HepG2 (cell line): ENCODE results near the gene CCNQ. TPM values are rescaled to one million over a fixed set of nuclear protein-coding genes. Genes with fewer than 3 reads are reported as not detected.

ENCODE experiments used
- ASH2L ChIP-seq: fragments of 300-600, 200-600 bp; sonication (generic); IDR thresholded peaks from 2 replicates; pipeline ENCODE4 v1.7.0; 2017; ENCODE audit warnings: low read depth, mild to moderate bottlenecking, moderate library complexity, mixed read lengths, low read length; ENCODE audit not compliant: insufficient read length
- CAMTA2 ChIP-seq: sonication (generic); formaldehyde crosslinking; IDR thresholded peaks from 2 replicates; pipeline ENCODE4 v1.4.0; 2020; ENCODE audit warnings: mild to moderate bottlenecking, missing genetic modification reagents, borderline replicate concordance
- CREB1 ChIP-seq, 2 experiments: fragments of 450-650 bp in 1 of 2; IDR thresholded peaks; 2 replicates each; pipeline ENCODE4 v1.6.1; 2016 to 2017; ENCODE audit warnings: control low read depth in 1 of 2, mild to moderate bottlenecking in 1 of 2, missing compliant biosample characterization in 1 of 2, missing genetic modification characterization in 1 of 2
- HNF4A ChIP-seq: sonication (generic); formaldehyde crosslinking; IDR thresholded peaks from 2 replicates; pipeline ENCODE4 v1.4.0; 2020; ENCODE audit warnings: missing genetic modification reagents
- KDM4B ChIP-seq: sonication (generic); formaldehyde crosslinking; IDR thresholded peaks from 2 replicates; pipeline ENCODE4 v1.4.0; 2020; ENCODE audit warnings: missing genetic modification reagents
- MIXL1 ChIP-seq: IDR thresholded peaks from 2 replicates; pipeline ENCODE4 v1.6.1; 2016
- MTF2 ChIP-seq: sonication (generic); formaldehyde crosslinking; IDR thresholded peaks from 2 replicates; pipeline ENCODE4 v1.5.0; 2020; ENCODE audit warnings: missing genetic modification reagents, borderline replicate concordance
- ONECUT2 ChIP-seq: sonication (generic); formaldehyde crosslinking; IDR thresholded peaks from 2 replicates; pipeline ENCODE4 v1.4.0; 2020; ENCODE audit warnings: missing genetic modification reagents
- SAP130 ChIP-seq: IDR thresholded peaks from 2 replicates; pipeline ENCODE4 v1.6.1; 2016; ENCODE audit warnings: low read depth
- SKI ChIP-seq: fragments of 450-650 bp; IDR thresholded peaks from one replicate; pipeline ENCODE4 v1.6.1; 2018; ENCODE audit warnings: mild to moderate bottlenecking; ENCODE audit not compliant: partially characterized antibody
- ZFP90 ChIP-seq: sonication (generic); formaldehyde crosslinking; IDR thresholded peaks from 2 replicates; pipeline ENCODE4 v1.8.0; 2022; ENCODE audit warnings: missing genetic modification reagents, mild to moderate bottlenecking, inconsistent platforms, borderline replicate concordance
- ZNF138 ChIP-seq: sonication (generic); formaldehyde crosslinking; IDR thresholded peaks from 2 replicates; pipeline ENCODE4 v1.5.0; 2020; ENCODE audit warnings: mild to moderate bottlenecking, low read depth, missing genetic modification reagents
- ZNF326 ChIP-seq: sonication (generic); formaldehyde crosslinking; IDR thresholded peaks from 2 replicates; pipeline ENCODE4 v1.4.0; 2020; ENCODE audit warnings: missing genetic modification reagents, borderline replicate concordance
- ZNF546 ChIP-seq: sonication (generic); formaldehyde crosslinking; conservative IDR thresholded peaks from 2 replicates; pipeline ENCODE4 v1.8.1; 2023; ENCODE audit warnings: mild to moderate bottlenecking, missing genetic modification reagents
- ZNF563 ChIP-seq: sonication (generic); formaldehyde crosslinking; IDR thresholded peaks from 2 replicates; pipeline ENCODE4 v1.8.0; 2022; ENCODE audit warnings: mild to moderate bottlenecking, moderate library complexity, missing genetic modification reagents
- ZSCAN30 ChIP-seq: sonication (generic); formaldehyde crosslinking; IDR thresholded peaks from 2 replicates; pipeline ENCODE4 v1.5.0; 2020; ENCODE audit warnings: mild to moderate bottlenecking, missing genetic modification reagents
- polyA plus RNA-seq, 8 experiments: library from polyadenylated mRNA; depleted of rRNA in 3 of 8; stranded (reverse) in 7 of 8; unstranded in 1 of 8; fragments of >200 nt; fragmentation: Illumina TruSeq in 4 of 8; extraction: Trizol in 4 of 8; gene quantifications; 2 replicates each; pipeline versions ENCODE4 v1.2.1 to v1.2.3, GENCODE V29; 2011 to 2016; ENCODE audit warnings: low read depth in 4 of 8, missing spikeins in 1 of 8, mixed read lengths in 1 of 8; ENCODE audit not compliant: insufficient read depth in 1 of 8
- total RNA-seq, 5 experiments: library from RNA; depleted of rRNA; stranded (reverse); fragments of >200 nt; fragmentation: Illumina TruSeq; extraction: Trizol; gene quantifications; 2 replicates each; pipeline ENCODE4 v1.2.3, GENCODE V29; 2016; ENCODE audit warnings: low read depth in 1 of 5
- TF ChIP-seq, protein P1 (sequence below): sonication (generic); formaldehyde crosslinking; IDR thresholded peaks from 2 replicates; pipeline ENCODE4 v1.4.0; 2020; ENCODE audit warnings: mild to moderate bottlenecking, missing genetic modification reagents
- TF ChIP-seq, protein P2 (sequence below): IDR thresholded peaks from 2 replicates; pipeline ENCODE4 v1.4.0; 2020; ENCODE audit warnings: mild to moderate bottlenecking, missing genetic modification reagents
- TF ChIP-seq, protein P3 (sequence below): sonication (generic); formaldehyde crosslinking; IDR thresholded peaks from 2 replicates; pipeline ENCODE4 v1.4.0; 2020; ENCODE audit warnings: mild to moderate bottlenecking, missing genetic modification reagents

Gene CCNQ
- total and polyA plus RNA-seq, 2 of the 13 experiments (the other 11 are each of a cell fraction or from before 2014, with no cell fraction given), result 15.0 to 25.5 TPM

DNA sequence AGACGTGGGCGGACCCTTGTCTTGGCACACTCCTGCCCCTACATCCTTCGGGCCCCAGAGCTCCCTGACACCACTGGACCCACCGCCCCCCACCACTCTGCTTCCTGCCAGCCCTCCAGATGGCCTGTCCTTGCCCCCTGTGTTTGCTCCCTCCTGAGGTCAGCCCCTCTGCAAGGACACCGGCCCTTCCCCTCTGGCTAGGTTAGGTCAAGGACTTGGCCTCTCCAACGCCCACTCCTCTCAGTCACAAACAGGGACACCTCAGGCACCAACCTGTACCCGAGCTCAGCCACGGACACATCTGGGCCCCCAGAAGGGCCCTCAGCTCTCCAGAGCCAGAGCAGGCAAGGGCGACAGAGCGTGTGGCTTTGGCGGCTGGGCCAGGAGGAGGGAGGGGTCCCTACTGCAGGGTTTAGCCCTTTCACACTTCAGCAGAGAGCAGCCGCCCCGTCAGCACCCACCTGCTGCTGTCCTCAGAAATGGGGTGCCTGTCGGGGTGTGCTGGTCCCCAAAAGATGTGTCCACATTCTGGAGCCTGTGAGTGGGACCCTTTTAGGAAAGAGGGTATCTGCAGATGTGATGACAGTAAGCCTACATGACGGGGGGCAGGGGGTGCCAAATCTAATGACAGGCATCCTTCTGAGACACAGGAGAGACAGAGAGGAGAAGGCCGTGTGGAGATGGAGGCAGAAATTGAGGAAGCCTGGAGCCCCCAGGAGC is 24.5 kb upstream of the CCNQ start (continued):
- TF ChIP-seq, protein P1, sequence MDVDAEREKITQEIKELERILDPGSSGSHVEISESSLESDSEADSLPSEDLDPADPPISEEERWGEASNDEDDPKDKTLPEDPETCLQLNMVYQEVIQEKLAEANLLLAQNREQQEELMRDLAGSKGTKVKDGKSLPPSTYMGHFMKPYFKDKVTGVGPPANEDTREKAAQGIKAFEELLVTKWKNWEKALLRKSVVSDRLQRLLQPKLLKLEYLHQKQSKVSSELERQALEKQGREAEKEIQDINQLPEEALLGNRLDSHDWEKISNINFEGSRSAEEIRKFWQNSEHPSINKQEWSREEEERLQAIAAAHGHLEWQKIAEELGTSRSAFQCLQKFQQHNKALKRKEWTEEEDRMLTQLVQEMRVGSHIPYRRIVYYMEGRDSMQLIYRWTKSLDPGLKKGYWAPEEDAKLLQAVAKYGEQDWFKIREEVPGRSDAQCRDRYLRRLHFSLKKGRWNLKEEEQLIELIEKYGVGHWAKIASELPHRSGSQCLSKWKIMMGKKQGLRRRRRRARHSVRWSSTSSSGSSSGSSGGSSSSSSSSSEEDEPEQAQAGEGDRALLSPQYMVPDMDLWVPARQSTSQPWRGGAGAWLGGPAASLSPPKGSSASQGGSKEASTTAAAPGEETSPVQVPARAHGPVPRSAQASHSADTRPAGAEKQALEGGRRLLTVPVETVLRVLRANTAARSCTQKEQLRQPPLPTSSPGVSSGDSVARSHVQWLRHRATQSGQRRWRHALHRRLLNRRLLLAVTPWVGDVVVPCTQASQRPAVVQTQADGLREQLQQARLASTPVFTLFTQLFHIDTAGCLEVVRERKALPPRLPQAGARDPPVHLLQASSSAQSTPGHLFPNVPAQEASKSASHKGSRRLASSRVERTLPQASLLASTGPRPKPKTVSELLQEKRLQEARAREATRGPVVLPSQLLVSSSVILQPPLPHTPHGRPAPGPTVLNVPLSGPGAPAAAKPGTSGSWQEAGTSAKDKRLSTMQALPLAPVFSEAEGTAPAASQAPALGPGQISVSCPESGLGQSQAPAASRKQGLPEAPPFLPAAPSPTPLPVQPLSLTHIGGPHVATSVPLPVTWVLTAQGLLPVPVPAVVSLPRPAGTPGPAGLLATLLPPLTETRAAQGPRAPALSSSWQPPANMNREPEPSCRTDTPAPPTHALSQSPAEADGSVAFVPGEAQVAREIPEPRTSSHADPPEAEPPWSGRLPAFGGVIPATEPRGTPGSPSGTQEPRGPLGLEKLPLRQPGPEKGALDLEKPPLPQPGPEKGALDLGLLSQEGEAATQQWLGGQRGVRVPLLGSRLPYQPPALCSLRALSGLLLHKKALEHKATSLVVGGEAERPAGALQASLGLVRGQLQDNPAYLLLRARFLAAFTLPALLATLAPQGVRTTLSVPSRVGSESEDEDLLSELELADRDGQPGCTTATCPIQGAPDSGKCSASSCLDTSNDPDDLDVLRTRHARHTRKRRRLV (CRISPR knock-in tag), result no peak
- TF ChIP-seq KDM4B (CRISPR knock-in tag) (no peak; the same call in 1 of the 2 replicates), ZSCAN30 (CRISPR knock-in tag) (no peak), ASH2L (no peak), ZNF138 (no peak), HNF4A (CRISPR knock-in tag) (peak; percentile 78), CAMTA2 (CRISPR knock-in tag) (no peak), CREB1 (IDR thresholded peaks at IDR 0.05) (no peak), CREB1 (CRISPR knock-in tag; IDR thresholded peaks at IDR 0.05) (no peak), SKI (peak; percentile 73), ZNF546 (CRISPR knock-in tag) (no peak), MIXL1 (CRISPR knock-in tag) (no peak), ZFP90 (no peak), MTF2 (CRISPR knock-in tag) (no peak), ZNF563 (CRISPR knock-in tag) (peak; percentile 61; the same call in 1 of the 2 replicates), ONECUT2 (CRISPR knock-in tag) (no peak), SAP130 (CRISPR knock-in tag) (peak; percentile 59), ZNF326 (no peak)
- TF ChIP-seq, protein P2, sequence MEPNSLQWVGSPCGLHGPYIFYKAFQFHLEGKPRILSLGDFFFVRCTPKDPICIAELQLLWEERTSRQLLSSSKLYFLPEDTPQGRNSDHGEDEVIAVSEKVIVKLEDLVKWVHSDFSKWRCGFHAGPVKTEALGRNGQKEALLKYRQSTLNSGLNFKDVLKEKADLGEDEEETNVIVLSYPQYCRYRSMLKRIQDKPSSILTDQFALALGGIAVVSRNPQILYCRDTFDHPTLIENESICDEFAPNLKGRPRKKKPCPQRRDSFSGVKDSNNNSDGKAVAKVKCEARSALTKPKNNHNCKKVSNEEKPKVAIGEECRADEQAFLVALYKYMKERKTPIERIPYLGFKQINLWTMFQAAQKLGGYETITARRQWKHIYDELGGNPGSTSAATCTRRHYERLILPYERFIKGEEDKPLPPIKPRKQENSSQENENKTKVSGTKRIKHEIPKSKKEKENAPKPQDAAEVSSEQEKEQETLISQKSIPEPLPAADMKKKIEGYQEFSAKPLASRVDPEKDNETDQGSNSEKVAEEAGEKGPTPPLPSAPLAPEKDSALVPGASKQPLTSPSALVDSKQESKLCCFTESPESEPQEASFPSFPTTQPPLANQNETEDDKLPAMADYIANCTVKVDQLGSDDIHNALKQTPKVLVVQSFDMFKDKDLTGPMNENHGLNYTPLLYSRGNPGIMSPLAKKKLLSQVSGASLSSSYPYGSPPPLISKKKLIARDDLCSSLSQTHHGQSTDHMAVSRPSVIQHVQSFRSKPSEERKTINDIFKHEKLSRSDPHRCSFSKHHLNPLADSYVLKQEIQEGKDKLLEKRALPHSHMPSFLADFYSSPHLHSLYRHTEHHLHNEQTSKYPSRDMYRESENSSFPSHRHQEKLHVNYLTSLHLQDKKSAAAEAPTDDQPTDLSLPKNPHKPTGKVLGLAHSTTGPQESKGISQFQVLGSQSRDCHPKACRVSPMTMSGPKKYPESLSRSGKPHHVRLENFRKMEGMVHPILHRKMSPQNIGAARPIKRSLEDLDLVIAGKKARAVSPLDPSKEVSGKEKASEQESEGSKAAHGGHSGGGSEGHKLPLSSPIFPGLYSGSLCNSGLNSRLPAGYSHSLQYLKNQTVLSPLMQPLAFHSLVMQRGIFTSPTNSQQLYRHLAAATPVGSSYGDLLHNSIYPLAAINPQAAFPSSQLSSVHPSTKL, result peak; percentile 77
- TF ChIP-seq, protein P3, sequence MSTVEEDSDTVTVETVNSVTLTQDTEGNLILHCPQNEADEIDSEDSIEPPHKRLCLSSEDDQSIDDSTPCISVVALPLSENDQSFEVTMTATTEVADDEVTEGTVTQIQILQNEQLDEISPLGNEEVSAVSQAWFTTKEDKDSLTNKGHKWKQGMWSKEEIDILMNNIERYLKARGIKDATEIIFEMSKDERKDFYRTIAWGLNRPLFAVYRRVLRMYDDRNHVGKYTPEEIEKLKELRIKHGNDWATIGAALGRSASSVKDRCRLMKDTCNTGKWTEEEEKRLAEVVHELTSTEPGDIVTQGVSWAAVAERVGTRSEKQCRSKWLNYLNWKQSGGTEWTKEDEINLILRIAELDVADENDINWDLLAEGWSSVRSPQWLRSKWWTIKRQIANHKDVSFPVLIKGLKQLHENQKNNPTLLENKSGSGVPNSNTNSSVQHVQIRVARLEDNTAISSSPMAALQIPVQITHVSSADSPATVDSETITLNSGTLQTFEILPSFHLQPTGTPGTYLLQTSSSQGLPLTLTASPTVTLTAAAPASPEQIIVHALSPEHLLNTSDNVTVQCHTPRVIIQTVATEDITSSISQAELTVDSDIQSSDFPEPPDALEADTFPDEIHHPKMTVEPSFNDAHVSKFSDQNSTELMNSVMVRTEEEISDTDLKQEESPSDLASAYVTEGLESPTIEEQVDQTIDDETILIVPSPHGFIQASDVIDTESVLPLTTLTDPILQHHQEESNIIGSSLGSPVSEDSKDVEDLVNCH (CRISPR knock-in tag), result no peak
